GM12864 (cell line): ENCODE data around the gene MFAP2.
"Not testable (repeated sequence)": the region's sequence is repeated elsewhere in the genome, so short reads cannot be mapped to it uniquely, and the experiment has no call there.

Source experiments
- DNase-seq: peaks from one replicate; pipeline ENCODE4 v3.0.0-alpha.2; 2011; ENCODE audit warnings: low read depth
- H3K4me3 ChIP-seq: 2 replicates; pipeline ENCODE4 v1.5.1; 2011; ENCODE audit warnings: mild to moderate bottlenecking, low read depth, low read length, control low read depth
- CTCF ChIP-seq: IDR thresholded peaks from 2 replicates; pipeline ENCODE4 v1.5.1; 2011; ENCODE audit warnings: low read depth, mild to moderate bottlenecking, moderate library complexity, low read length, control low read depth, inconsistent platforms; ENCODE audit errors: missing control alignments

MFAP2 gene

GRCh38 chr1:16960560-16961296 lies 19.7 kb downstream of the MFAP2 start:
- TF ChIP-seq CTCF: peak; percentile 82
- peak overlapping the region; percentile 43 for H3K4me3 ChIP-seq
- peak; percentile 22 for DNase-seq

- H3K4me3 ChIP-seq: no peak overlapping the region
- no peak for TF ChIP-seq CTCF
- DNase-seq: no peak
Observed at GRCh38 chr1:16958475-16958874, 21.9 kb downstream of the MFAP2 start.

- TF ChIP-seq CTCF: no peak
- DNase-seq: no peak
- no peak overlapping the region for H3K4me3 ChIP-seq
Observed at GRCh38 chr1:16957731-16958130, 22.7 kb downstream of the MFAP2 start.

- DNase-seq: no peak
- H3K4me3 ChIP-seq: no peak overlapping the region
- TF ChIP-seq CTCF: no peak
Observed at GRCh38 chr1:16956775-16957174, 23.6 kb downstream of the MFAP2 start.

- no peak for TF ChIP-seq CTCF
- DNase-seq: no peak
- no peak overlapping the region for H3K4me3 ChIP-seq
Observed at GRCh38 chr1:16955186-16955585, 25.2 kb downstream of the MFAP2 start.

GRCh38 chr1:16954579-16954978 lies 25.8 kb downstream of the MFAP2 start:
- TF ChIP-seq CTCF: no peak
- H3K4me3 ChIP-seq: no peak overlapping the region
- no peak for DNase-seq

GRCh38 chr1:16952376-16952775 lies 28.0 kb downstream of the MFAP2 start:
- not testable (repeated sequence) for DNase-seq, H3K4me3 ChIP-seq

- not testable (repeated sequence) for H3K4me3 ChIP-seq, DNase-seq
Observed at GRCh38 chr1:16949026-16949425, 31.4 kb downstream of the MFAP2 start.

GRCh38 chr1:16948282-16948891 lies 32.0 kb downstream of the MFAP2 start:
- DNase-seq, H3K4me3 ChIP-seq: not testable (repeated sequence)
